ENCODE results near the gene RETREG2. TPM values are rescaled to one million over a fixed set of nuclear protein-coding genes. Genes with fewer than 3 reads are reported as not detected.

Gene RETREG2
- total RNA-seq, 1 experiment from 2014 or later: 63.7 TPM

DNA sequence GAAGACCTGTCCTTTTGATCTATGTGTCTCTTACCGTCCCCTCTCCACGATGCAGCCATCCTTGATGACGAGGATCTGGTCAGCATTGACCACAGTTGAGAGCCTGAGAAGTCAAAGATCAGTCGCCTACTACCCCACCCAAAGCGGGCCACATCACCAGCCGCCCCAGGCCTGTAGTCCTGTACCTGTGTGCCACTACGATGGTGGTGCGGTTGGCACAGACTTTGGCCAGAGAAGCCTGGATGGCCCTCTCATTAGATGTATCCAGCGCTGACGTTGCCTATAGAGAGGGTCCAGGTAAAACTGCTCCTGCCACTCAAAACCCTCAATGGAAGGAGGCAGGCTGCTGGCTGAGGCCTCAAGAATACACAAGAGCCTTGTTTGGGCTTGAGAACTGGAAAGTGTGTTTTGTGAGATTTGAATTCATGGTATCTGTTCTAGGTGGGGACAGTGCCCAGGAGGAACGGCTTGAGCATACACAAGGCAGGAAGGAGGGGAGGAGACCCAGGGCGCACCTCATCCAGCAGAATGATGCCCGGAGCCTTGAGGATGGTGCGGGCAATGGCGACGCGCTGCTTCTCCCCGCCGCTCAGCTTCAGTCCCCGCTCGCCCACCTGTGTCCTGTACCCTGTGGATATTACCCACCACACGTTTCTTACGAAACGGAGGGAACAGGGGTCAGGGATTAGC is 32.3 kb downstream of the RETREG2 start:
- RAD21 ChIA-PET (ENCODE audit: low non-redundant PET in 1 of 2, low total read pairs in 2 of 2, uncharacterized antibody in 2 of 2, unreplicated experiment in 2 of 2): no interaction called here
- POLR2A ChIA-PET: no interaction called here
- Histone ChIP-seq H3K4me1 (ENCODE audit: control insufficient read depth in 1 of 2, insufficient read depth in 2 of 2, low read length in 2 of 2) (peaks cover 11 to 17% of the 10 kb centered on the region in 2 experiments), H4K20me1 (ENCODE audit: insufficient read depth) (no peaks in the 10 kb centered on the region), H3K4me2 (ENCODE audit: low read length) (no peak overlapping the region), H3K9ac (ENCODE audit: low read length) (no peak overlapping the region), H3K36me3 (ENCODE audit: control insufficient read depth in 1 of 2, insufficient read depth in 2 of 2, low read length in 2 of 2) (peaks cover 10 to 23% of the 10 kb centered on the region in 2 experiments; a peak in 3 of 4 replicates), H2AFZ (ENCODE audit: low read depth, low read length, poor library complexity, severe bottlenecking) (no peak overlapping the region), H3K4me3 (replicated peaks in 1 of 2; ENCODE audit: low read depth in 1 of 2, low read length in 2 of 2) (no peak overlapping the region), H3K9me2 (ENCODE audit: insufficient read depth) (no peaks in the 10 kb centered on the region), H3K27me3 (ENCODE audit: insufficient read depth, low read length) (no peaks in the 10 kb centered on the region), H3K9me3 (ENCODE audit: control insufficient read depth in 1 of 2, insufficient read depth in 1 of 2, low read depth in 1 of 2, low read length in 2 of 2) (no peaks in the 10 kb centered on the region), H3K27ac (ENCODE audit: low read depth, low read length) (no peak overlapping the region), H3K79me2 (ENCODE audit: insufficient read depth, low read length) (no peaks in the 10 kb centered on the region)
- ATAC-seq (no peak), DNase-seq (ENCODE audit: low read depth, low spot score) (no peak)
- intact Hi-C loops (cut with micrococcal nuclease): loop anchor here (2.0 kb wide), 2 partner anchors 40 to 50 kb away; partner anchors contain the start of genes NHEJ1 and SLC23A3
- BruUV-seq (replicated peaks): no TSS peak
- CTCF ChIA-PET: interaction anchor here (1.4 to 1.7 kb wide), 2 partner anchors 39 to 181 kb away, joined by 4 to 10 read pairs; no protein-coding TSS in a partner anchor
- TF ChIP-seq CBX3 (IDR thresholded peaks at IDR 0.05; ENCODE audit: low read depth) (no peak), TCF7L2 (IDR thresholded peaks at IDR 0.05; ENCODE audit: borderline replicate concordance, extremely low read depth, insufficient read depth, insufficient read length) (no peak), POLR2A (IDR thresholded peaks at IDR 0.05; ENCODE audit: borderline replicate concordance, extremely low read depth, insufficient read depth, insufficient read length) (no peak), RAD21 (IDR thresholded peaks at IDR 0.05; ENCODE audit: low read depth) (no peak), POLR2AphosphoS5 (IDR thresholded peaks at IDR 0.05; ENCODE audit: low read depth, low read length) (no peak), EZH2phosphoT487 (IDR thresholded peaks at IDR 0.05; ENCODE audit: borderline replicate concordance) (no peak), SIN3A (IDR thresholded peaks at IDR 0.05; ENCODE audit: low read depth) (no peak), EGR1 (IDR thresholded peaks at IDR 0.05; ENCODE audit: low read depth) (no peak), SP1 (IDR thresholded peaks at IDR 0.05; ENCODE audit: low read depth) (no peak), CEBPB (IDR thresholded peaks at IDR 0.05; ENCODE audit: low read depth) (no peak), ELF1 (IDR thresholded peaks at IDR 0.05; ENCODE audit: borderline replicate concordance, low read depth) (no peak)
- TF ChIP-seq, protein P1, sequence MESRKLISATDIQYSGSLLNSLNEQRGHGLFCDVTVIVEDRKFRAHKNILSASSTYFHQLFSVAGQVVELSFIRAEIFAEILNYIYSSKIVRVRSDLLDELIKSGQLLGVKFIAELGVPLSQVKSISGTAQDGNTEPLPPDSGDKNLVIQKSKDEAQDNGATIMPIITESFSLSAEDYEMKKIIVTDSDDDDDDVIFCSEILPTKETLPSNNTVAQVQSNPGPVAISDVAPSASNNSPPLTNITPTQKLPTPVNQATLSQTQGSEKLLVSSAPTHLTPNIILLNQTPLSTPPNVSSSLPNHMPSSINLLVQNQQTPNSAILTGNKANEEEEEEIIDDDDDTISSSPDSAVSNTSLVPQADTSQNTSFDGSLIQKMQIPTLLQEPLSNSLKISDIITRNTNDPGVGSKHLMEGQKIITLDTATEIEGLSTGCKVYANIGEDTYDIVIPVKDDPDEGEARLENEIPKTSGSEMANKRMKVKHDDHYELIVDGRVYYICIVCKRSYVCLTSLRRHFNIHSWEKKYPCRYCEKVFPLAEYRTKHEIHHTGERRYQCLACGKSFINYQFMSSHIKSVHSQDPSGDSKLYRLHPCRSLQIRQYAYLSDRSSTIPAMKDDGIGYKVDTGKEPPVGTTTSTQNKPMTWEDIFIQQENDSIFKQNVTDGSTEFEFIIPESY (IDR thresholded peaks at IDR 0.05; ENCODE audit: extremely low read depth, insufficient replicate concordance, low read length): no peak
- TF ChIP-seq, protein P2, sequence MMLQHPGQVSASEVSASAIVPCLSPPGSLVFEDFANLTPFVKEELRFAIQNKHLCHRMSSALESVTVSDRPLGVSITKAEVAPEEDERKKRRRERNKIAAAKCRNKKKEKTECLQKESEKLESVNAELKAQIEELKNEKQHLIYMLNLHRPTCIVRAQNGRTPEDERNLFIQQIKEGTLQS (IDR thresholded peaks at IDR 0.05): no peak
- TF ChIP-seq, protein P3, sequence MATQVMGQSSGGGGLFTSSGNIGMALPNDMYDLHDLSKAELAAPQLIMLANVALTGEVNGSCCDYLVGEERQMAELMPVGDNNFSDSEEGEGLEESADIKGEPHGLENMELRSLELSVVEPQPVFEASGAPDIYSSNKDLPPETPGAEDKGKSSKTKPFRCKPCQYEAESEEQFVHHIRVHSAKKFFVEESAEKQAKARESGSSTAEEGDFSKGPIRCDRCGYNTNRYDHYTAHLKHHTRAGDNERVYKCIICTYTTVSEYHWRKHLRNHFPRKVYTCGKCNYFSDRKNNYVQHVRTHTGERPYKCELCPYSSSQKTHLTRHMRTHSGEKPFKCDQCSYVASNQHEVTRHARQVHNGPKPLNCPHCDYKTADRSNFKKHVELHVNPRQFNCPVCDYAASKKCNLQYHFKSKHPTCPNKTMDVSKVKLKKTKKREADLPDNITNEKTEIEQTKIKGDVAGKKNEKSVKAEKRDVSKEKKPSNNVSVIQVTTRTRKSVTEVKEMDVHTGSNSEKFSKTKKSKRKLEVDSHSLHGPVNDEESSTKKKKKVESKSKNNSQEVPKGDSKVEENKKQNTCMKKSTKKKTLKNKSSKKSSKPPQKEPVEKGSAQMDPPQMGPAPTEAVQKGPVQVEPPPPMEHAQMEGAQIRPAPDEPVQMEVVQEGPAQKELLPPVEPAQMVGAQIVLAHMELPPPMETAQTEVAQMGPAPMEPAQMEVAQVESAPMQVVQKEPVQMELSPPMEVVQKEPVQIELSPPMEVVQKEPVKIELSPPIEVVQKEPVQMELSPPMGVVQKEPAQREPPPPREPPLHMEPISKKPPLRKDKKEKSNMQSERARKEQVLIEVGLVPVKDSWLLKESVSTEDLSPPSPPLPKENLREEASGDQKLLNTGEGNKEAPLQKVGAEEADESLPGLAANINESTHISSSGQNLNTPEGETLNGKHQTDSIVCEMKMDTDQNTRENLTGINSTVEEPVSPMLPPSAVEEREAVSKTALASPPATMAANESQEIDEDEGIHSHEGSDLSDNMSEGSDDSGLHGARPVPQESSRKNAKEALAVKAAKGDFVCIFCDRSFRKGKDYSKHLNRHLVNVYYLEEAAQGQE (IDR thresholded peaks at IDR 0.05; ENCODE audit: low read depth): no peak
- TF ChIP-seq, protein P4, sequence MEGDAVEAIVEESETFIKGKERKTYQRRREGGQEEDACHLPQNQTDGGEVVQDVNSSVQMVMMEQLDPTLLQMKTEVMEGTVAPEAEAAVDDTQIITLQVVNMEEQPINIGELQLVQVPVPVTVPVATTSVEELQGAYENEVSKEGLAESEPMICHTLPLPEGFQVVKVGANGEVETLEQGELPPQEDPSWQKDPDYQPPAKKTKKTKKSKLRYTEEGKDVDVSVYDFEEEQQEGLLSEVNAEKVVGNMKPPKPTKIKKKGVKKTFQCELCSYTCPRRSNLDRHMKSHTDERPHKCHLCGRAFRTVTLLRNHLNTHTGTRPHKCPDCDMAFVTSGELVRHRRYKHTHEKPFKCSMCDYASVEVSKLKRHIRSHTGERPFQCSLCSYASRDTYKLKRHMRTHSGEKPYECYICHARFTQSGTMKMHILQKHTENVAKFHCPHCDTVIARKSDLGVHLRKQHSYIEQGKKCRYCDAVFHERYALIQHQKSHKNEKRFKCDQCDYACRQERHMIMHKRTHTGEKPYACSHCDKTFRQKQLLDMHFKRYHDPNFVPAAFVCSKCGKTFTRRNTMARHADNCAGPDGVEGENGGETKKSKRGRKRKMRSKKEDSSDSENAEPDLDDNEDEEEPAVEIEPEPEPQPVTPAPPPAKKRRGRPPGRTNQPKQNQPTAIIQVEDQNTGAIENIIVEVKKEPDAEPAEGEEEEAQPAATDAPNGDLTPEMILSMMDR (IDR thresholded peaks at IDR 0.05 in 2 of 3, conservative IDR thresholded peaks at IDR 0.05 in 1 of 3; ENCODE audit: borderline replicate concordance in 1 of 3, insufficient read depth in 1 of 3, low read depth in 2 of 3, low read length in 2 of 3): no peak

Measured in HCT116 (cell line).